Fibroblast of mammary gland (primary cell): Measurements from ENCODE around the gene IFNG-AS1.
A peak's percentile ranks its signal among the peaks of the same experiment; 100 is the strongest.

Experiments
- DNase-seq: peaks from one replicate; pipeline ENCODE4 v3.0.0-alpha.2; 2010; ENCODE audit warnings: low read depth
- H3K4me3 ChIP-seq: 2 replicates; pipeline ENCODE4 v1.5.1; 2011; ENCODE audit warnings: low read depth, mild to moderate bottlenecking, low read length, moderate library complexity; ENCODE audit not compliant: control insufficient read depth
- CTCF ChIP-seq: conservative IDR thresholded peaks from 2 replicates; pipeline ENCODE4 v1.5.1; 2011; ENCODE audit warnings: low read depth, low read length, inconsistent platforms; ENCODE audit not compliant: control insufficient read depth, insufficient read depth

IFNG-AS1 gene

DNA sequence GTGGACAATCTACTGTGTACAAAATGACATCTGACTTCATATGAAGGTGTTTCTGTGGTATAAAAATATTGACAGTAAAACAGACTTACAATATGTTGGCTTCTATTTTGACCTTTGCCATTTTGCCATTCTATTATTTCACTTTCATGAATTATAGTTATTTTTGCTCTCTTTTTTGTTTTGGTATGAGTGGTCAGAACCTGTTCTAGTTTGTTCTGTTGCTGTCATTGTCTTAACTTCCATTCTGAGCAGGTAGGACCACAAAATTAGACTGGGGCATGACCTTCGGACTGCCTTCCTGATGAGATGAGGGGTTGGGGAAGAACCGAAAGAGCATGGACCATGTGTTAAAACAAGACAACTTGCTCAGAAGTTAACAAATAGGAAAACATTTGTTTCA is 36.5 kb upstream of the IFNG-AS1 start:
- no peak overlapping the region for H3K4me3 ChIP-seq
- no peak for TF ChIP-seq CTCF
- DNase-seq = no peak

DNA sequence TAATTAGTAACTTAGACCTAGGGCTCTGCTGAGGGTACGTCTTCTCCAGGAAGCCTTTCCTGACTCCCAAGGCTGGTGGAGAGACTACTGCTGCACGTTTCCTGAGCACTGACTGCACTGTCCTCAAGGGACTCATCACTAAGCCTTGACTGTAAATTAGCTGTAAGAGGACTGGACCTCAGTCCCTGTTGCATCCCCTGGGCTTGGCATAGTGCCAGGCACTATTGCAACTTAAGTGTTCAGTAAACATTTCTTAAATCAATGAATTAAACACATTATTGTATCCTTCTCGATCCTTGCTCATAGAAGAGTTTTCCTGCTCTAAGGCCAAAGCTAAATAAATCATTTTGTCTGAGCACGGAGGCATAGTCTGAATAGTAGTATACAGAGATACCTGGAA is 31.9 kb upstream of the IFNG-AS1 start:
- DNase-seq = peak; percentile 34

DNA sequence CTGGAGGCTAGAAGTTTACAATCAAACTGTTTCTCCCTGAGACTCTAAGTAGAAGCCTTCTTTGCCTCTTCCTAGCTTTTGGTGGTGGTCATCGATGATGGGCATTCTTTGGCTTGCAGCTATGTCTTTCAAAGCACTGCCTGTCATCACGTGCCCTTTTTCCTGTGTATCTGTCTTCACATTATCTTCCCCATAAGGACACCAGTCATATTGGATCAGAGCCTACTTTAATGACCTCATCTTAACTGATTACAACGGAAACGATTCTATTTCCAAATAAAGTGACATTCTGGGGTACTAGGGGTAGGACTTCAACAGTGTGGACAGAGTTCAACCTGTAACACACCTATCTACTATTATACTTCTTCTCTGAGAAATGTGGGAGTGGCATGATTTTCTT is 31.1 kb upstream of the IFNG-AS1 start:
- no peak for TF ChIP-seq CTCF
- no peak overlapping the region for H3K4me3 ChIP-seq
- DNase-seq = peak; percentile 17

More for the DNA sequence above, 31.9 kb upstream of the IFNG-AS1 start:
- no peak for TF ChIP-seq CTCF
- no peak overlapping the region for H3K4me3 ChIP-seq

- no peak for TF ChIP-seq CTCF
- no peak overlapping the region for H3K4me3 ChIP-seq
- no peak for DNase-seq
Observed at GRCh38 chr12:67964456-67964855, 24.8 kb upstream of the IFNG-AS1 start.

- no peak overlapping the region for H3K4me3 ChIP-seq
- DNase-seq = no peak
- no peak for TF ChIP-seq CTCF
Observed at GRCh38 chr12:67966560-67966959, 22.7 kb upstream of the IFNG-AS1 start.

DNA sequence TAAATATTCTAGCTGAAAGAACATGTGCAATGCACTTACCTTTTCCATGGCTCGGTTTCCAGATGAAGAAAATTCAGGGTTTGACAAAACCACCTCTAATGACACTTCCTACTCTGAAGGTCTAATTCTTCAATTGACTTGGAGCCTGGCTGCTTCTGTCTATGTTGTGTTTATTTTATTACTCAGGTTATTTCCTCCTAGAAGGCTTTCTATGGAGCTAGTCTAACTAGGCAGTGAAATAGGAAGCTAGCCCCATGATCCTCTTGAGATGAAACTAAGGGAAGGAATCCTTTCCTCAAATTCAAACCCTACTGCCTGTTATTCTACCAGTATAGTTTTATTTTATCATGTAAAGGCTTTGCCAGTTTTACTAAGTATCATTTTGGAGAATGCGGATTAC is 20.9 kb upstream of the IFNG-AS1 start:
- no peak overlapping the region for H3K4me3 ChIP-seq
- no peak for DNase-seq
- no peak for TF ChIP-seq CTCF

GRCh38 chr12:67968725-67969124 is 20.5 kb upstream of the IFNG-AS1 start:
- no peak for DNase-seq
- H3K4me3 ChIP-seq = no peak overlapping the region
- TF ChIP-seq CTCF = no peak
